Urothelium cell line (cell line): ENCODE measurements around the gene STK38L.
A peak's percentile ranks its signal among the peaks of the same experiment; 100 is the strongest.
"Not testable (repeated sequence)": the region's sequence is repeated elsewhere in the genome, so short reads cannot be mapped to it uniquely, and the experiment has no call there.

ENCODE experiments used
- DNase-seq: peaks from one replicate; pipeline ENCODE4 v3.0.0; 2011; ENCODE audit warnings: low spot score, mixed read lengths
- FAIRE-seq: peaks from 2 replicates; lab custom pipeline; 2011; peaks lifted over from hg19 to GRCh38; lab: Jason Lieb, UNC

The STK38L gene

DNA sequence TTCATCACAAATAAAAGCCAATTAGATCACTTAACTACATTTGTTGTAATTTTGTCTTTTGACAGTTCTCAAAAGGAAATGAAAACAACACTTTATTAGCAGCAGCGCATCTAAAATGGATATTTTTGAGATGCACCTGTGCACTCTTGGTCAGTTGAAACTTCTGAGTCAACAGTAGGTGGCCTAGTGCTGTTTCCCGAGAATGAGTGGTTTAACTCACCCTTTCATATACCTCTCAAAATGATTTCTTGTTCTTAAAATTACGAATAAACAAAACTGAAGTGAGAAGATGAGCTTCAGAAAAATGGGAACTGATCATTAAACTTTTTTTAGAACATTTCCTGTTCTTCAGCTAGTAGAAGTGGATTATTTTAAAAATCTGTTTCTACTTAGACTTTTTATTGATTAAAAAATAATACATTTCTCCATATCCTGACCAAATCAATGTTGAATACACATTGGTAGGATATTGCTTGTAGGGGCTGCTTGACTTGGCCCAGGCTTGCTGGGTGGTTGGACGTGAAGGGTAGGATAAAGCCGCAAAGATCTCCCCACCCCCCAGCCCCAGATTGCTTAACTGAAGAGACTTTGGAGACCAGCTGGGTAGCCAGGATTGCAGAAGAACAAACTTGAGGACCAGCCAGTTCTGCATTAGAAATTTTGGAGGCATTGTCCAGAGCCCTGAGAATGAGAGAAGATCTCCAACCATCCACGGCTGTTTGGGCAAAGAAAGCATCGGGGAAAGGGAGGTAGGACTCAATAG is 22.3 kb upstream of the STK38L start:
- DNase-seq (no peak), FAIRE-seq (no peak)

DNA sequence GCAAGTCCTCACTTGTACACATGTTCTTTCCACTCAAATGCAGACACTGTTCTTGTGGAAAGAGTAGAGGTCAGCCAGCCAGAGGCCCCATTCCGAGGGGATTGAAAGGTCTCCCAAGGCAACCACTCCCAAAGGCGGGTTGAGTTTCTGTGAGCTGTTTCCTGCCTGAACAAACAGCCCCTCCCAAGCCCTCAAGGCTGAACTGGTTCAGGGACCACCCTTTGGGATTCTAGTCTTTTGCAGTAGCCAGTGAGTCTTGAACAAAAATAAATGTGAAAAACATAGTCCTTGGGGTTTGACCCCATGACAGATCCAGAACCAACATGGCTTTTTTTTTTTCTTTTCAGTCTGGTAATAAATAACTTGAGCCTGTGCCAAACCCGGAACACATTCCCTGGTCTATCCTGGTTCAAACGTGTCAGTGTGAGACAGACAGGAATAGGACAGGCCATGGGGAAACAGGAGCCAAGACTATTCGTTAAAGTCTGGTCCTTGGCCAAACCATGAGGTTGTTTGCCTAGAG is 17.6 kb upstream of the STK38L start:
- FAIRE-seq: no peak
- peak; percentile 24 for DNase-seq

DNA sequence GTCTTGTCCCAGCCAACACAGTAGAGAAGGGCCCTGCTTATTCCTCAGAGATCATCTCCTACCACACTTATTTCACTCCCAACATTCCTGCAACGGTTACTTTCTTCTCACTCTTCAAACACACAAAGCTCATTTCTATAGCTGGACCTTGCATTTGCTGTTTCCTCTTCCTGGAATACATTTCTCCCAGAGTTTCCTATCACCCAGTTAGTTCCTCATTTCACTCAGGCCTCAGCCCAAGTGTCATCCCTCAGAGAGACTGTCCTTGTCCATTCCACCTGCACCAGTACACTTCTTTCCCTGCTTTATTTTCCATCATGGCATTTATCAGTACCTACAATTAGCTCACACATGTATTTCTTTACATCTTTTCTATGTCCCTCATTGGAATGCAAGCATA is 14.7 kb upstream of the STK38L start:
- DNase-seq: no peak
- peak; percentile 65 for FAIRE-seq

DNA sequence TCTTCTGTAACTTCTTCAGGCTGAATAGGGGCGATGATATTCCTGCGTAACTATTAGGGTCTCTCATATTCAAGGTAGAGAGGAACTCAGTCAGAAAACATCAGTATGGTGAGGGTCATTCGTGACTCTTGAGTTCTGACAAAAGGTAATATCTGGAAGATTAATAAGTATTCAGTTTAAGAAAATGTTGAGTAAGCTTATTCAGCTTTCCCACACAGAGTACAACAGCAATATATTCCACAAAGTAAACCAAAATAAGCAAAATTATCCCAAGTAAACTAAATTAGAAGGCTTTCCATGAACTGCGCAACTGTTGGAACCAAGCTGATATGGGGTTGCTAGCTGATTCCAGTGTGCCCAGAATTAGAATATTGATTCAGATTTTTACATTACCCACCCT is 12.7 kb upstream of the STK38L start:
- FAIRE-seq, DNase-seq: not testable (repeated sequence)

DNA sequence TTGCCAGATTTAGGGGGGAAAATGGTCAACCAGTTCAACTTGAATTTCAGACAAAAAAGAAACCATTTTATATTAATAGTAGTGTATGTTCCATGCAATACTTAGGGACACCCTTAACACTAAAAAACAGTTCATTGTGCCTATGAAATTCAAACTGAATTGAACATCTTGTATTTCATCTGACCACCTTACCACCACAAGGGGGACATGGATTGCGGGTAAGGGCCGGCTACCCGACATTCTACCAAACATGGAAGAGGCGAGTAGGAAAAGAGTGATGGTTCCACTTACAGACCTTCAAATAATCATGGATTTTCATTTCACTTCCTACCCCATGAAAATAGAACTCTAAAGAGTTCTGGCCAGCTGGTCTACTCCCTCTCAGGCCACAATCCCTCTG is 10.3 kb upstream of the STK38L start:
- no peak for FAIRE-seq
- no peak for DNase-seq

DNA sequence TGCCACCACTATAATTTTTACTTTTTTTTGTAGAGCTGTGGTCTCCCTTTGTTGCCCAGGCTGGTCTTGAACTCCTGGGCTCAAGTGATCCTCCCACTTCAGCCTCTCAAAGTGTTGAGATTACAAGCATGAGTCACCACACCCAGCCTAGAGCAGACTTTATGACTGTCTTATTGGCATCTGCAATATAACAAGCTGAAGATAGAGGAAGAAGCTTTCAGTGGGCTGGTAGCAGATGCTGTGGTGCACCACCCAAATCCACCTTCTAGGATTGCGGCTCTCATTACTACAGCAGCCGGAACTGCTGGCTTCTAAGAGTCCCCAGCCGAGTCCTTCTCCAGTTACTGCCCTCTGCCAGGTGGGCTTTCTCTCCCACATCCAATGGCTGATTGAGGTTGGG is 7.6 kb upstream of the STK38L start:
- FAIRE-seq (no peak), DNase-seq (no peak)

DNA sequence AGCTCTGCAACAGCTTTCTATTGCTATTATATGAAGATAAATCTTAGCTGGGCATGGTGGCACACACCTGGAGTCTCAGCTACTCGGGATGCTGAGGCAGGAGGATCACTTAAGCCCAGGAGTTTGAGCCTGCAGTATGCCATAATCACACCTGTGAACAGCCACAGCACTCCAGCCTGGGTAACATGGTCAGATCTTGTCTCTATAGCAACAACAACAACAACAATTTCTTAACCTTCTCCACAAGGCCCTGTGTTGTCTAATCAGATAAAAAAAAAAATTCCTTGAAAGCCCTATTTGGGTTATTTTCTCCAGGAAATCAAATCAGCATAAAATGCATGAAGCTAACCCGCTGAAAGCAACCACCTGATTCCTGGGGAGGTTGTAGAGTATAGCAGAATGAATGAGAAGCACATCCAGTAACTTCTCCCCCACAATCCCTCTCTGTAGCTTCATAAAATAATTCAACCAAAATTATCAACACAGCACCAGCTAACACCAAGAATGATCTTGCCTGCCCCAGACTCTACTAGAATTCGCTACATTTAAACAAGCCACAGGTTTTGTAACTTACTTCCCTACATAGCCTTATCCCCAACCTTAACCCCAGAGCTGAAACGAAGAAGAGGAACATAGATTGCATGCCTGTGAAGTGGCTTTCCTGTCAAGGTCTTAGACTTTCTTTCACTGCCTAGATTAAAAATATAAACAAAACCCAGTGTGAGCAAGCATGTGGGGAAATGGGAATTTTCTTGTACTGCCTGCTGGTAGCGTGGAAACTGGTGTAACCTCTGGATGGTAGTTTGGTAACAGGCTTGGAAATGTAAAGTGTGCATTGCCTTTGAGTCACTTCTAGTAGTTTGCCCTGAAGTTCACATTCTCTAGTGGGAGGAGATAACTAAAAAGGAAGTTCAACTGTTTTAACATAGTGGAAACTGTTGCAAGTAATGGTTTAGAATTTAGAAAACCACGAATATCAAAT is 6.0 kb upstream of the STK38L start:
- DNase-seq (no peak), FAIRE-seq (no peak)

DNA sequence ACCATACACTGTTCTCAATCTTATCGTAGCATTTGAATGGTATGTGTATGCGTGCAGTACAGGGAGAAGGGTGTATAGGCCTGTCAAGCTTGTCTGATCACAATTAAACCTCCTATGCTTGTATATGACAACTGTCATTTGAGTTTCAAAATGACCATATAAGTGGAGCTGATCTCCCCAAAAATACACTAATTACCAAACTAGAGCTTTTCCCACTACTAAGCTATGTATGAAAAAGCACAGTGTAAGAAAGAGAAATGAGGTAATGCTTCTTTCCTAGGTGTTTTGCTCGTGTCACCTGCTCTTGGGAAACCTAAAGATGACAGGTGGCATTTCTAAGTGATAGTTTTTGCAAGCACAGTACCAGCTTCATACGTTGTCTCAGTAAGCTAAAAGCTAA is 1.1 kb upstream of the STK38L start:
- no peak for FAIRE-seq
- DNase-seq: no peak

DNA sequence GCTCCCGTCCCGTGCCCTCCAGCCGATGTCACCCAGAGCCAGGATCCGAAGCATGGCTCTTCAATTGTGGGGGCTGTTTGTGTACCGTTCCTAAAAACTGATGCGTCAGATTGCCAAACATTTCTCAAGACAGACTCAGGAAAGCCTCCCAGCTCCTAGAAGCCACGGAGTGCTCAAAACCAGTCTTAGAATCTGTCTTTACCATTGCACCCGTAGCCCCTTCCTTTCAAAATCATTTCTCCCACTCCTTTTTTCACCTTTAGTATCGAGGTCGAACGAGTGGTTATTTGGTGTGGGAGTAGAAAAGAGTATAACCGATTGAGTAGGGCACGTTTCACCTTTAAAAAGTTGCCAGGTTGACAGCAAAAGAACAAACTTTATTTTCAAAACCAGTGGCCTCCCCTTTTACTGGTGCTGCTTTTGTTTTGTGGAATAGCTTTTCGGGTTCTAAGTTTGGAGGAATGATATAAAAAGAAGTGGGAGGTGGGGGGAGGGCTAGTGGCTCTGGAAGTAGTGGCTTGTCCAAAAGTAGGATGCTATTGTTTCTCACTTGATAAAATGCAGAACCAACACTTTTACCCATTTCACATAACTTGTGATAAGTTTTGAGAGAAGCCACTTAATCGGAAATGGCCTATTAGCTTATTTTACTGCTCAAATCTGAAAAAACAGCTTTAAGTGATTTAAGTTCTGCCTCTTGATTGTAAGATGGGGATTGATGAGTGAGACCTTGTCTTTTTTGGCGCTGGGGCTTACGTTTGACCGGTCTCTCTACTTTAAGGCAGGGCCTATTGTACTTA is 803 bp downstream of the STK38L start:
- DNase-seq (no peak), FAIRE-seq (no peak)

DNA sequence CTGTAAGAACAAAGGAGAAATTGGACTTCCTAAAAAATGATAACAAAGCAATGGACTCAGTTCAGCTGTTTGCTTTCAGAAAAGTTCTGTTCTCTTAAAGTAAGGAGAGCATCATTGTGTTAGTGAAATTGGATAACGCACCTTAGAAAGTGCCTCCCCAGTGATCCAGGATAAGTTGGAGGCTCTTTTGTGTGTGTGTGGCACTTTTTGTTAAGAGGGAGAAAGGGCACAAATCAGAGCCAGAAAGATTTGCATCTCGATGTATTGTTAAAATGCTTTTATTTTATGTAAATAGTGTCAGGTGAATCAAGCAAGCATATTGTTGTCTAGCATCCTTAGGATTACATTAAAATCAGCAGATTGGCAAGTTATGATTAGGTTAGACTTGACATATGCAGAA is 2.1 kb downstream of the STK38L start:
- FAIRE-seq (no peak), DNase-seq (no peak)

DNA sequence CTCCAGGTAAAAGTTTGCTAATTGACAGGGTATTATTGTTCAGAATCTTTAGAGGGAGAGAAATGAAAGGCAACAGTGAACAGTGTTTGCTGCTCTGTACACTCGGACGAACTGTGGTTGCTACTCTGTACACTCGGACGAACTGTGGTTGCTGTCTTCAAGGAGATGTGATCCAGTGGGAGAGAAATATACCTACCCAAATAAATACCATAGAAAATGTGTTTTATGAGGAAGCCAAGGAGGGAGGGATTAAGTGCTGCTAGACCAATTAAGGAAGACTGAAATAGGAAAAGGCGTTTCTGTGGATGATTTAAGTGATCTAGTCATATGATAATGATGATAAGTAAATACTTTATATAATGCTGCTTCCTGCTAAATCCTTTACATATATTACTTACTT is 2.7 kb downstream of the STK38L start:
- no peak for FAIRE-seq
- DNase-seq: no peak

DNA sequence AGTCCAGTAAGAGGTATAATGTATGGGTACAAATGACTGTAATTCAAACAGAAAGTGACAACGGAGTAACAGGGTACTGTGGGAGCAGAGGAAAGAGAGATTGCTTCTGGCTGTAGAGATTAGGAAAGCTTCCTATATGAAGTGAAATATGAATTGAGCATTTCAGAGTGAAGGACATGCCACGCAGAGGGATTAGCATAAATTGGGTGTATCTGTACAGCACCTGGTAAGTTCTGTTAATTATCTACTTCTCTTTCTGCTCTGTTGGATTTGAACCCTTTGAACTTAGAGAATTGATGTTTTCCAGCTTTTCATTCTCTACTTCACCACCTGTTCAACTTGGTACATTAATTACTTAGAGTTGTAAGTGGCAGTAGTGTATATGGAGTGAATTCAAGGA is 8.8 kb downstream of the STK38L start:
- DNase-seq (no peak), FAIRE-seq (no peak)

DNA sequence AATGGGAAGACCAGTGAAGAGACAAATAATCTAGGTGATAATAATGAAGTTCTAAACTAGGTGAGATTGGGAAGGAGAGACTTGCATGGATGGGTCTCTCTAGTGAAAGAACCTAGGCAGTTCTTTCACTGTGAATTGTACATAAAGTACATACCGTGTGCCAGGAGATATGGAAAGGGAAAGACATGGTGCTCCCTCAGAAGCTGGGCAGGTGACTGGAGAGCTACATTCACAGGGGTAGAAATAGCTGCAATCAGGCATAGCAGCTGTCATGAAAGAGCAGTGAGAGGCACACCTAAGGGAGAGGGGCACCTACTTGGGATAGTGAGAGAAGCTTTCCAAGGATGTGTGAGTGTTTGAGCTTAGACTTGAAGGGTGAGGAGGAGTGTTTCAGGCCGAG is 9.3 kb downstream of the STK38L start:
- FAIRE-seq (no peak), DNase-seq (no peak)

DNA sequence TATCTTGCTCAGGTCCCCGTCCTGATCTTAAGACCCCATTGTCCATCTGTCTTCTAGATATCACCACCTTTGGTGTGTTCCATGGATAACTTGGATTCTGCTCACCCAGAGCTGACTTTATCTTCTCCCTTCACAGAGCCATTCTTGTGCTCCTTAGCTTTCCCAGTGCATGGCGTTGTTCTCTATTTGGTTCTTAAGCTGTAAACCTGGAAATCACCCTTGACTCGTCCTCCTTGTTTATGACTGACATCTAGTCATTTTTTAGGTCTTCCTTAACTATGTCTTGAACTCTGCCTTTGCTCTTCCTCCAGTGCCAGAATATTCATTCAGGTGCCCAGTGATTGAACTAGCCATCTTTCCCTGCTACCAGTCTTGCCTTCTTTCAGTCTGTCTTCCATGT is 11.7 kb downstream of the STK38L start:
- no peak for DNase-seq
- no peak for FAIRE-seq

DNA sequence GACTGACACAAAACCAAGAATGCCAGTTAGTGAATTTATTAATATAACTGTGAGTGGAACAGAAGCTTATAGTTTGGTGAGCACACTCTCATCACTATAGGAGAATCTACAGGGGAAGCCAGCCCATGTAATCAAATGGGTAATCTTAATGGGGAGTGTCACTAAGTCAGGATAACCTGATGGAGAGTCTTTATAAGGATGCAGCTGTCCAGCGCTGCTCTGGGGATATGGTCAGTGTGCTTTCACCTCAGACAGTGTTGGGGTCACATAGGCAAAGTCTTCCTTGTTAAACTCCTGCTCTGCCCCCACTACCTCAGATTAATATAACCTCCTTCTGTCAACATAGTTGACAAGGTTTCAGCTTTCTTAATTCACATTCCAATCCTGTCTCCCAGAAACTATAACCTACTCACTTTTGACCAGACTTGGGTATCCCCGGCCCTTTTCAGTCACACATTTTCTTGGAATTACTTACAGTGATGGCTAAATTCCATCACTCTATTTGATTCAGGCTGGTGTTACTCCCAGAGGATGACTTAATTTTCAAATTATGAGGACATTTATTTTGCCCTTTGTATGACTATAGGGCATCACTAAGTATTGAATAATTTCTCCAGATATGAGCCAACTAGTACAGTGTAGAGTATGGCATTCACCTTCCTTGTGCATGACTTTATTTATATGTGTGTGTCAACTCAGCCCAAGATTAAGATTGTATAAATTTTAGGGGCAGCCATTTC is 13.2 kb downstream of the STK38L start:
- no peak for FAIRE-seq

DNA sequence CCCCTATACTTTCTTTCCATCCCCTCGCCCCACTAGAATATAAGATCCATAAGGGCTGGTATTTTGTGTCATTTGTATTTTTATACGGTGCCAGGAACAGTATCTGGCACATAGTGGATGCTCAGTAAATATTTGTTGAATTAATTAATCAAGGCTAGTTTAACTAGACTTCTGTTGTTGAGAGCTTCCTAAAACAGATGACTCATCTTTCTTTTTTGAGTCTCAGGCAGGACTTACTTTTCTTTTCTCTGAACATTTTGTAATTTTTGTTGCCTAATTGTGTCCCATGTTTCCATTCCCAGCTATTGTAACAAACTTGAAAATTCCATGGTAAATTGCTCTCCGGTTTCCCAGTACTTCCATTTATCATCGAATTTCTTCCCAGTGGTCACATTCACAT is 16.7 kb downstream of the STK38L start:
- DNase-seq (no peak), FAIRE-seq (no peak)

More for the DNA sequence above, 13.2 kb downstream of the STK38L start:
- no peak for DNase-seq

DNA sequence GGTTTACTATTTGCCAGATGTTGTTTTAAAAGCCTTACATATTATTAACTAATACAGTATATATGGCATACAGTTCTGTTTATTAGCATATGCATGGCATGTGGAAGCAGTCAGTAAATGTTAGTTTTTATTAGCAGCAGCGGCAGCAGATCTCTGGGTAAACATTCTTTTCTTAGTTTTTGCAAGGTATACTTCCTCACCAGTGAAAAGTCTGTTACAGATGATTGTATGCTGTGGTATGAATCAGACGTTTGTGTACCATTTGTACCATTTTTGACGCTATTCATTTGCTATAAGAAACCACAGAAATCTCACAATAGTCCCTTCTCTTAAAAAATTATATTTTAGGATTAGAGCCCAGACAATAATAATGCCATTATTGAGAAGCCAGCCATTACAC is 17.8 kb downstream of the STK38L start:
- DNase-seq (no peak), FAIRE-seq (no peak)

DNA sequence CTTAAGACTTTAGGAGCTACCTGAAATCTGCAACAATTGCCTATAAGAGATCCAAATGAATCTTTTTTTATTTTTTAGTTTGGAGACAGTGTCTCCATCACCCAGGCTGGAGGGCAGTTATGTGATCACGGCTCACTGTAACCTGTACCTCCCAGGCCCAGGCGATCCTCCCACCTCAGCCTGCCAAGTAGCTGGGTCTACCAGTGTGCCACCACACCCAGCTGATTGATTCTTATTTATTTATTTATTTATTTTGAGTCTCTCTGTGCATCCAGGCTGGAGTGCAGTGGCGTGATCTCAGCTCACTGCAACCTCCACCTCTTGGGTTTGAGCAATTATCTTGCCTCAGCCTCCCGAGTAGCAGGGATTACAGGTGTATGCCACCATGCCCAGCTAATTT is 26.1 kb downstream of the STK38L start:
- DNase-seq: no peak
- no peak for FAIRE-seq

DNA sequence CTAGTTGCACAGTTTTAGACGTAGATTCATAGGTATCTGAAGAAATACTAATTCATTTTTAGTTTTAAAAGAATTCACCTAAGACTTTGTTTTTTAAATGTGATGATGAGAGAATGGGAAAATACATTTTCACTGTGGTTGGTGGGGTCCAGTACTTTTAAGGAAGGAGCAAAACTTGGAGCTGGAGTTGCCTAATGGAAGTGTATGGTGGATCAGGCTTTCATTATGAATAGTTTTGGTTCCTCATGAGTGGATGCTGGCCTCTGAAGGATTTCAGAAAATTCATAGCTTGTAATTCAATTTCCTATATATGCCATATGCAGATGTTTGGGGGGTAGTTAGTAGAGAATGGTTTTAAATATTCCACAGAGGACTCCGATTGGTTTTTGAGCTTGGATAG is 27.1 kb downstream of the STK38L start:
- no peak for FAIRE-seq
- no peak for DNase-seq

DNA sequence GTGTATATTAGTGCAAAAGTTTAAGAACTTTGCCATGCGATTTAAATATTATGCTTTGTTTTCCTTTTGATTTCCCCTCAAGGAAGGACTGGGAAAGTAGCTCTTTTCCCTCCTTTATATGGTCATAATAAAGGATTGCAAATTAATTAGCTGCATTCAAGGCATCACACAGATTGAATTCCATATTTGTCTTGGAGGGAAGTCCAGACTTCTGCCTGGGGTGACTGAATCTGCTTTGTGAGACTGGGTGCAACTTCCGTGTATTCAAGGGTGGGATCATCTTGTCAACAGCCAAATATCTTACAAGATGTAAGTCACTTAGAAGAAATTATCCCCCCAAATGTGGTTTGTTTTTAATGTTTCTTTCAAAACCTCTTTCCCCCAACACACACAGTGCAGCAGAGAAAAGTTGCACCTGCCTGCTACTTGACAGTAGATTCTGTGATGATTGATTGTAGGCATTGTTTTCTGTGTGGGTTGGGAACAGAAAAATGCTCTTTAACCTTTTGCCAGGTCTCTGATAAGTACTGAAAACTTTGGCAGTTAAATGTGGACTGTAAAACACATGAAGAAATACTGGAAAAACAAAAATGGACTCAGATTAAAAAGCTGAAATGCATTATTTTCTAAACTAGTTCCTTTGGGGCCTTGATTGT is 28.4 kb downstream of the STK38L start:
- no peak for DNase-seq
- no peak for FAIRE-seq
